WI38 (cell line): ENCODE data around the gene KLF9.

ENCODE experiments used
- H3K4me3 ChIP-seq: 2 replicates; pipeline ENCODE4 v1.5.1; 2011; ENCODE audit warnings: low read depth, mild to moderate bottlenecking, control low read depth, low read length
- TF ChIP-seq, protein P1 (sequence below): IDR thresholded peaks from 2 replicates; pipeline ENCODE4 v1.5.1; 2012; ENCODE audit warnings: low read depth, mild to moderate bottlenecking, control low read depth, low read length

KLF9 gene

DNA sequence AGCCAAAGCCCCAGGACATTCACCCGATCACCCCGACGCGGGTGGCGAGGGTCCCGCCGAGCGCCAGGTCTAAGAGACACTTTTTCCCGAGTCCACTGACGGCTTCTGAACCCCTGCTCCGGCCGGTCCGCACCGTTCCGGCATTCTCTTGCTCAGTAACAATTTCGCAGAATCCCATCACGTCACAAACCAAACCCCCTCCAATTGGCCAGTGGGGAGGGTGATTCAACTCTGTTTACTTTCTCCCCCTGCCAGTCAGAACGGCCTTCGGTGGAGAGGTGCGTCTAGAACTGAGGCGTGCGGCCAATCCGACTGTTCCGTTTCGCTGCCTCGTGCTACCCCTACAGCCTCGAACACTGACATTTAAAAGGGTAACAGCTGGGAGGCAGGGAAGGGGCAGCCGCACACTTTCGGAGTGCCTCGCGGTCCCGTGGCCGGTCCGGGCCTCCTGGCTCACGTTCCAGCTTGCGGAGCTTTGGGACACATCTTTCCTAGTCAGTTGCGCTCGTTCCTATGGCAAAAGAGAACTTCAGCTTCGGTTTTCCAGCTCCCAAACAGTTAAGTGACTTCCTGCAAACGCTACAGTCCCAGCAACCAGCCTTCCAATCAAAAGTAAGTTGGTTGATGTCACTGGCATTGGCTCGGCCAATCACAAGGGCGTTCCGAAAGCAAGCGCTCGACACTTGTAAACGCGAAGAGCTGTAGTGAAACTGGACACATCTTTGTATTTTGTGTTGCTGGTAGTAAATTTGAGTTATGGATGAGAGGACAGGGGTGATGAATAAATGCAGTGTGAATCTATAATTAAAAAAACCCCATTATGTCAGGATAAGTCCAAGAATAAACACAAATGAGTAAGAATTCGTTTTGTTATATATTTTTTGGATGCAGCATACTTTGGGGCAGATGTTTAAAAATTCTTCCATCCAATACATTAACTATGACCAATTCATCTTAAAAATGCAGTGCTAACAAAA lies at the start of gene KLF9:
Gene KLF9, minus strand, starts transcription at position 859 of the 977 bp plus-strand sequence. CDS start 1,294 bp downstream, outside the sequence.
- TF ChIP-seq, protein P1, sequence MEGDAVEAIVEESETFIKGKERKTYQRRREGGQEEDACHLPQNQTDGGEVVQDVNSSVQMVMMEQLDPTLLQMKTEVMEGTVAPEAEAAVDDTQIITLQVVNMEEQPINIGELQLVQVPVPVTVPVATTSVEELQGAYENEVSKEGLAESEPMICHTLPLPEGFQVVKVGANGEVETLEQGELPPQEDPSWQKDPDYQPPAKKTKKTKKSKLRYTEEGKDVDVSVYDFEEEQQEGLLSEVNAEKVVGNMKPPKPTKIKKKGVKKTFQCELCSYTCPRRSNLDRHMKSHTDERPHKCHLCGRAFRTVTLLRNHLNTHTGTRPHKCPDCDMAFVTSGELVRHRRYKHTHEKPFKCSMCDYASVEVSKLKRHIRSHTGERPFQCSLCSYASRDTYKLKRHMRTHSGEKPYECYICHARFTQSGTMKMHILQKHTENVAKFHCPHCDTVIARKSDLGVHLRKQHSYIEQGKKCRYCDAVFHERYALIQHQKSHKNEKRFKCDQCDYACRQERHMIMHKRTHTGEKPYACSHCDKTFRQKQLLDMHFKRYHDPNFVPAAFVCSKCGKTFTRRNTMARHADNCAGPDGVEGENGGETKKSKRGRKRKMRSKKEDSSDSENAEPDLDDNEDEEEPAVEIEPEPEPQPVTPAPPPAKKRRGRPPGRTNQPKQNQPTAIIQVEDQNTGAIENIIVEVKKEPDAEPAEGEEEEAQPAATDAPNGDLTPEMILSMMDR: no peak
- H3K4me3 ChIP-seq: peak within 1 kb of the TSS; percentile 90

DNA sequence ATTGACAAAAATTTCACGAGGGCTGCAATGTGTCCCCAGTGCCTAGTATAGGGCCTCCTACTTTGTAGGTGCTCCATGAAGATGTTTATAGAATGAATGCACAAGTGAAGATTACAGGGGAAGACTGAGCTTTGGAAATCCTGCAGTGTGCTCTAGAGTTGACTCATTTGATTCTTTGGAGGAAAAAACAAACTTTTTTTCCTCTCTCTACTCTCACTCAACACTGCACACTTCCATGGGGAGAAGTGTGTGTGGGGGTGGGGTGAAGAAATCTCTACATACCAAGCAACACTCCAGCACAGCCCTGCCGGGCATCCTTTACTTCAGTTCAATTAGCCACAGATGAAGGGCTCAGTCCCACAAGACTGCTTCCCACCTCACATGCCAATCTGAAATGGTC lies 49.4 kb upstream of the KLF9 start:
- no peak overlapping the region for H3K4me3 ChIP-seq
- TF ChIP-seq, protein P1: no peak

DNA sequence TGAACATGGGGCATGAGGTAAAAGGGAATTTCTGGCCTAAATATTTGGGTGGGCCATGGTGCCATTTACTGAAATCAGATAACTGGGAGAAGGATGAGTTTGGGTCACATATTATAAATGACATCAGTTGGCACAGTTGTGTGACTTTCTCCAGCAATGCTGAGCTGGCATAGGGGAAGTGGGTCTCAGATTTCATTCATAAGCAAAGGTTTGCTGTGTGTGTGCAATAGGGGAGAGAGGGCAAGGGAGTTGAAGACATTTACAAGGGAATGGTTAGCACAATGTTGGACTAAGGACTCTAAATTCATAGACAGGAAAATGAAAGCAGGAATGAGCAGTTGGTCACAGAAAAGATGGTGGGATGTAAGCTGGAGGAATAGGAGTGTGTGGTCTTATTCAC lies 47.8 kb upstream of the KLF9 start:
- TF ChIP-seq, protein P1: no peak
- no peak overlapping the region for H3K4me3 ChIP-seq

DNA sequence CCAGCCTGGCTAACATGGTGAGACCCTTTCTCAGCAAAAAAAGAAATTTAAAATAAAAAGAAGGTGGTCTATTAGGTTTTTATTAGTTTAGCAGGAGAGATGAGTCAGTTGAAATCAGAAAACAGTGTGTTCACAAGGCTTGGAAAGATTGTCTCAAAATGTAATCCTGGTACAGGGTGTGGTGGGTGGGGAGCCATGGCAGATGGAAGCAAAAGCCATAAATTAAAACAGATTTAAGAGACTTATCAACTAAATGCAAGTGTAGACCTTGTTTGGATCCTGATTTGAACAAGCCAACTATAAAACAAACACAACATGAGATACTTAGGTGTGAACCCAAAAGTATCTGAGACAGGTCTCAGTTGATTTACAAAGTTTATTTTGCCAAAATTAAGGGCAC lies 42.8 kb upstream of the KLF9 start:
- H3K4me3 ChIP-seq: no peak overlapping the region
- TF ChIP-seq, protein P1: no peak

DNA sequence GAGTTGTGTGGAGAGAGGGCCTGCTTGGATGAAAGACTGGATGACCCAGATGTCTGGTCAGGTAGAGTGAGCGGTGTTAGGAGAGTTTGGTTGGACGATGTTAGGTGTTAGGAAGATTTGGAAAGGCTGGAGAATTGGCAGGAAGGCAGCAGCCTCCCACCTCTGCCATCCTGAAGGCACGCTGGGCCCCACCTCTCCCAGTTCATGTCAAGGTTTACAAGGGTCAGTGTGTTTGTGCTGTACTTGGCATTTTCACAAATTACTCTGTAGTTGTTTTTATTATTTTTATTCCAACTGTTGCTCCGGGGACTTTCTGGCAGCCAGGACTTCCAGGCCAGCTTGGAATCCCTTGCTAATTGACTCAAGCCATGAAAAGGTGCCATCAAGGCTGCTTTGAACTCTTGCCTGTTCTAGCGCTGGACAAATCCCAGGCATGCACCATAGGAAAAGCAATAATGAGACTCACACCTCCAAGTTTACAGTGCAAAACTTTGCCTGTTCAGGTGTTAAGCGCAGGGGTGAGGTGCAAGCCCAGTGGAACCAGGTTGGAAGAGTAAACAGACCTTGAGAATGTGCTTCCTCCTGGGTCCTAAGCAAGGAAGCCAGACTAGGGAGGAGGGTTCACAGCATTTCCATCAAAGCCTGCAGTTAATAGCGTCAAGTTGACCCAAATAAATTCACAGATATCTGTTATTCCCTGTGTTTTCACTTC lies 41.7 kb upstream of the KLF9 start:
- TF ChIP-seq, protein P1: no peak
- H3K4me3 ChIP-seq: no peak overlapping the region

DNA sequence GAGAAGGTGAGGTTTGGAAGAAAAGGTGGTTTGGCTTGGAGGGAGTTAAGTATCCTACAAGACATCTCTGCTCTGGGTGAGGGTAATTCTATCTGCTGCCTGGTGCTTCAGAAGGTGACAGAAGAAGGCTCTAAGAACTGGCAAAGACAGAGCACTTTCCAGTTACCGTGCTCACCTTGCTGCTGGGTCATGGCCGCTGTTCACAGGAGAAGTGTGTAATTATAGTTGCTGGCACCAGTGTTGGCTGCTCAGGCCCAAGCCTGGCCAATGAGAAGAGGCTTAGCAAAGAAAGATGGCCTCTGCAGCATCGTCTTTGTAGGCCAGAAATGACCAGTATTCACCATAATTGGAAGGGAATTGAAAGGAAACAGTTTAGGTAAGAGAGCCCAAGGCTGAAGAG lies 37.9 kb upstream of the KLF9 start:
- TF ChIP-seq, protein P1: no peak
- no peak overlapping the region for H3K4me3 ChIP-seq

DNA sequence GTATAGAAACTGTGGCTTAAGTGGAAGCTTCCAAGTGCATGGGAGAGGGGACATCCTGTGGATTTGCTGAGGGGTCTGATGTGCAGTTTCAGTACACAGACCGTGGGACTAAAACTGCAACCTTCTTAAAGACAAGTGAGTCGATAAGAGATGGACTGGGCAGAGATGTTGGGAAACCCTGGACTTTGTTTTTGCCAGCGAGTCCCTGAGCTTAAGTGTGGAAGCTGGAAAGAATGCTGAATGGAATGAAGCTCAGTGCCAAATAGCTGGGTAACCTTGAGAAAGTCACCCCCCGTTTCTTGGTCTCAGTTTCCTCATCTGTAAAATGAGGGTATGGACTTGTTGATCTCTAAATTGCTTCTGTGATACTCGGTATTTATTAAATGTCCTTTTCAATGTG lies 37.3 kb upstream of the KLF9 start:
- no peak overlapping the region for H3K4me3 ChIP-seq
- TF ChIP-seq, protein P1: no peak
